ENCODE measurements around the gene ANTKMT. TPM values are rescaled to one million over a fixed set of nuclear protein-coding genes. Genes with fewer than 3 reads are reported as not detected.

Gene ANTKMT
- total and polyA plus RNA-seq, 4 donors = 14.0 to 29.7 (median 19.7) TPM

DNA sequence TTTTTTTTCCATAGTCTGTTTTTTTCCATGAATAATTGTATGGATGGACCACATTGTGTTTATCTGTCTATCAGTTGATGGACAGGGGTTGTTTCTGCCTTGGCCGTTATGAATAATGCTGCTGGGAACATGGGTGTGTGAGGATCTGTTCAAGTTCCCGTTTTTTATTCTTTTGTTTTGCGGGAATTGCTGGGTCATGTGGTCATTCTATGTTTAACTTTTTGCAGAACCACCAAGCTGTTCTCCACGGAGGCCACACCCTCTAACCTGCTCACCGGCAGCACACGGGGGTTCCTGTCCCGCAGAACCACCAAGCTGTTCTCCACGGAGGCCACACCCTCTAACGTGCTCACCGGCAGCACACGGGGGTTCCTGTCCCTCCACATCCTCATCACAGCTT, 33.7 kb downstream of the ANTKMT start:
- Histone ChIP-seq H3K4me1 (ENCODE audit: control insufficient read depth in 4 of 4, insufficient read depth in 4 of 4, low read length in 3 of 4) (no peaks in the 10 kb centered on the region), H3K36me3 (ENCODE audit: control insufficient read depth in 4 of 4, insufficient read depth in 3 of 4, low read depth in 1 of 4, low read length in 3 of 4) (no peaks in the 10 kb centered on the region), H3K27me3 (ENCODE audit: control insufficient read depth in 4 of 4, insufficient read depth in 4 of 4, low read length in 3 of 4) (no peaks in the 10 kb centered on the region), H3K4me3 (ENCODE audit: low read depth in 1 of 3, low read length in 3 of 3) (no peak overlapping the region), H3K9me3 (ENCODE audit: control insufficient read depth in 4 of 4, low read length in 3 of 4) (peaks cover 0 to 5% (median 0%) of the 10 kb centered on the region in 4 donors), H3K9ac (ENCODE audit: low read depth in 1 of 2, low read length in 2 of 2) (no peak overlapping the region), H3K27ac (ENCODE audit: low read depth in 1 of 2, low read length in 2 of 2) (no peak overlapping the region)
- TF ChIP-seq FOXA2 (IDR thresholded peaks at IDR 0.05) (no peak), HNF4G (IDR thresholded peaks at IDR 0.05) (no peak), RAD21 (IDR thresholded peaks at IDR 0.05) (no peak), RXRA (IDR thresholded peaks at IDR 0.05) (no peak), JUND (IDR thresholded peaks at IDR 0.05) (no peak)
- no peak for DNase-seq (ENCODE audit: low spot score)
- 54% methylated on average over 11 of the region's 11 CpGs for WGBS

GRCh38 chr16:756428-756827, 35.5 kb downstream of the ANTKMT start:
- DNase-seq (ENCODE audit: low spot score) = no peak
- Histone ChIP-seq H3K9me3 (ENCODE audit: control insufficient read depth in 4 of 4, low read length in 3 of 4) (peaks cover 0 to 5% (median 0%) of the 10 kb centered on the region in 4 donors), H3K27ac (ENCODE audit: low read depth in 1 of 2, low read length in 2 of 2) (no peak overlapping the region), H3K9ac (ENCODE audit: low read depth in 1 of 2, low read length in 2 of 2) (no peak overlapping the region), H3K4me1 (ENCODE audit: control insufficient read depth in 4 of 4, insufficient read depth in 4 of 4, low read length in 3 of 4) (no peaks in the 10 kb centered on the region), H3K27me3 (ENCODE audit: control insufficient read depth in 4 of 4, insufficient read depth in 4 of 4, low read length in 3 of 4) (no peaks in the 10 kb centered on the region), H3K4me3 (ENCODE audit: low read depth in 1 of 3, low read length in 3 of 3) (no peak overlapping the region), H3K36me3 (ENCODE audit: control insufficient read depth in 4 of 4, insufficient read depth in 3 of 4, low read depth in 1 of 4, low read length in 3 of 4) (no peaks in the 10 kb centered on the region)
- TF ChIP-seq RXRA (IDR thresholded peaks at IDR 0.05) (no peak), RAD21 (IDR thresholded peaks at IDR 0.05) (no peak), GABPA (IDR thresholded peaks at IDR 0.05 in 1 of 2, conservative IDR thresholded peaks at IDR 0.05 in 1 of 2) (no peak), ZBTB33 (IDR thresholded peaks at IDR 0.05) (no peak), EGR1 (IDR thresholded peaks at IDR 0.05; ENCODE audit: low read depth in 2 of 2) (no peak), NR2F2 (IDR thresholded peaks at IDR 0.05) (no peak), FOXA2 (IDR thresholded peaks at IDR 0.05) (no peak), HNF4G (IDR thresholded peaks at IDR 0.05) (no peak), FOXA1 (IDR thresholded peaks at IDR 0.05) (no peak), JUND (IDR thresholded peaks at IDR 0.05) (no peak), HNF4A (conservative IDR thresholded peaks at IDR 0.05) (no peak), MAX (IDR thresholded peaks at IDR 0.05) (no peak), YY1 (IDR thresholded peaks at IDR 0.05) (no peak), CTCF (IDR thresholded peaks at IDR 0.05; ENCODE audit: low read depth, low read length, missing input control) (no peak), TAF1 (conservative IDR thresholded peaks at IDR 0.05) (no peak), SP1 (IDR thresholded peaks at IDR 0.05) (no peak)
- TF ChIP-seq, protein P1, sequence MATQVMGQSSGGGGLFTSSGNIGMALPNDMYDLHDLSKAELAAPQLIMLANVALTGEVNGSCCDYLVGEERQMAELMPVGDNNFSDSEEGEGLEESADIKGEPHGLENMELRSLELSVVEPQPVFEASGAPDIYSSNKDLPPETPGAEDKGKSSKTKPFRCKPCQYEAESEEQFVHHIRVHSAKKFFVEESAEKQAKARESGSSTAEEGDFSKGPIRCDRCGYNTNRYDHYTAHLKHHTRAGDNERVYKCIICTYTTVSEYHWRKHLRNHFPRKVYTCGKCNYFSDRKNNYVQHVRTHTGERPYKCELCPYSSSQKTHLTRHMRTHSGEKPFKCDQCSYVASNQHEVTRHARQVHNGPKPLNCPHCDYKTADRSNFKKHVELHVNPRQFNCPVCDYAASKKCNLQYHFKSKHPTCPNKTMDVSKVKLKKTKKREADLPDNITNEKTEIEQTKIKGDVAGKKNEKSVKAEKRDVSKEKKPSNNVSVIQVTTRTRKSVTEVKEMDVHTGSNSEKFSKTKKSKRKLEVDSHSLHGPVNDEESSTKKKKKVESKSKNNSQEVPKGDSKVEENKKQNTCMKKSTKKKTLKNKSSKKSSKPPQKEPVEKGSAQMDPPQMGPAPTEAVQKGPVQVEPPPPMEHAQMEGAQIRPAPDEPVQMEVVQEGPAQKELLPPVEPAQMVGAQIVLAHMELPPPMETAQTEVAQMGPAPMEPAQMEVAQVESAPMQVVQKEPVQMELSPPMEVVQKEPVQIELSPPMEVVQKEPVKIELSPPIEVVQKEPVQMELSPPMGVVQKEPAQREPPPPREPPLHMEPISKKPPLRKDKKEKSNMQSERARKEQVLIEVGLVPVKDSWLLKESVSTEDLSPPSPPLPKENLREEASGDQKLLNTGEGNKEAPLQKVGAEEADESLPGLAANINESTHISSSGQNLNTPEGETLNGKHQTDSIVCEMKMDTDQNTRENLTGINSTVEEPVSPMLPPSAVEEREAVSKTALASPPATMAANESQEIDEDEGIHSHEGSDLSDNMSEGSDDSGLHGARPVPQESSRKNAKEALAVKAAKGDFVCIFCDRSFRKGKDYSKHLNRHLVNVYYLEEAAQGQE (IDR thresholded peaks at IDR 0.05) = no peak
- 89% methylated on average over 5 of the region's 5 CpGs for WGBS

All from liver (tissue), 9 donors.